HG02840 (cell line): Measurements from ENCODE around the gene HAT1.

Source experiments
- ATAC-seq: cut with Tn5 transposase; IDR thresholded peaks from one replicate; pipeline ENCODE4 v1.9.1; 2021; ENCODE audit warnings: mild to moderate bottlenecking, moderate library complexity, moderate number of reproducible peaks; ENCODE audit not compliant: unreplicated experiment, low FRiP score

HAT1 gene

DNA sequence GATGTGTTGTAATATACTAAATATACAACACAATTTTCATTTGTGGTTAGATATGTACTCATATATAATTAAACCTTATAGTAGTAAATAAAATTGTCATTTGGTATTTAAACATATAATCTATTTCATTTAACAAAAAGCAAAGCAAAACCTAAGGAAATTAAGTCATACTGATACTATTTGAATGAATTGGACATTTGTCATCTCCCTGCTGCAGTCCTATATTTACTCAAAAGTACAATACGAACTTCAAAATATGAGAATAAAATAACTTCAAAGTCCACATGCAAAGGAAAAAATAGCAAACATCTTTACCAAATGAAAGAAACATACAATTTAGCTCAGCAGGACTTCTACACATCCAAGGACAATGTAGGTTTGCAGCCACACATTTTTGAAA, 11.8 kb upstream of the HAT1 start:
- no peak for ATAC-seq

DNA sequence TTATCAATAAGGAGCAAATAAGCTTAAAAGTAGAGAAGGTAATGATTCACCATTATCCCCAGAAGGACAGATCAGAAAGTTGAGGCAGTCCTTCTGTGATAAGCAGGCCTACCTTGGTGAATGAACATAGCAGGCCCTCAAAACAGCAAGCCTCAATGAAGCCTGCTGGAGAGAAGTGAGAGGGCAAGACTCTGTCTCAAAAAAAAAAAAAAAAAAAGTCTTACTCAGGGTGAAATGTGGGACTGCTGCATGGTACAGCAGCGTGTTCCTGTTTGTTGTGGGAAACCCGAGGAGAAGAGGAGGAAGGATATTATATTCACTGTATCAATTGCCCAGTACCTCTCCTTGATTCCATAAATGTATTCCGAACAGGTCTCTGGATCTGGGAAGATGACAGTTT, 8.7 kb upstream of the HAT1 start:
- ATAC-seq = no peak

DNA sequence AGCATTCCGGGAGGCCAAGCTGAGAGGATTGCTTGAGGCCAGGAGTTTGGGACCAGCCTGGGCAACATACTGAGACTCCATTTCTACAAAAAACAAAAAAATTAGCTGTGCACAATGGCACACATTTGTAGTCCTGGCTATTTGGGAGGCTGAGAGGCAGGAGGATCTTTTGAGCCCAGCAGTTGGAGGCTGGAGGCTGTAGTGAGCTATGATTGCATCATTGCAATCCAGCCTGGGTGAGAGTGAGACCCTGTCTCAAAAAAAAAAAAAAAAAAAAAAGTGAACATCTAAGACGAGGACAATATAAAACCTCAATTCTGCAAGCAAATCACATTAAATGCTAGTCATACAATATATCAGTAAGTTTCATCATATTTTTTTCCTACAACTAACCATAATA, 2.8 kb upstream of the HAT1 start:
- no peak for ATAC-seq

DNA sequence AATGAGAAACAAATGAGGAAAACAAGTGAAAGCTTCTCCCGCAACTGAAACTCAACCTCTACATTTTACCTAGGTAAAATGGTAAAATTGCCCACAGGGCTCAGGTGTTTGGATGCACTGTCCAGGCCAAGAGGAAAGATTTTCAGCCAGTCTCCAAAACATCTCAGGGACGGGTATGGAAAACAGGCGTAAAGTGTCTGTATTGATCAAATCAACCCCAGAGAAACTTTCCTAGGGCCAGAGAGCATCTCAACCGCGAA, 361 bp upstream of the HAT1 start:
- ATAC-seq = no peak

DNA sequence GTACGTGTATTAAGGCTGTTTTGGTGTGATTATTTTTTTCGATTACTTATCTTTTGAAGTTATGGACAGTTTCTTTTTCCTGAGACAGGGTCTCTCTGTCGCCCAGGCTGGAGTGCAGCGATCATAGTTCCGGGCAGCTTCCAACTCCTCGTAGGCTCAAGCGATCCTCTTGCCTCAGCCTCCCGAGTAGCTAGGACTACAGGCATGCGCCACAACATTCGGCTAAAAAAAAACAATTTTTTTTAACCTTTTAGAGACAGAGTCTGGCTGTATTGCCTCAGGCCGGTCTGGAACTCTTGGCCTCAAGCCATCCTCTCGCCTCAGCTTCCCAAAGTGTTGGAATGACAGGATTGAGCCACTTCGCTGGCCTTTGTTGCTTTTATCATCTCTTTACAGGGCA, 945 bp downstream of the HAT1 start:
- ATAC-seq = no peak

DNA sequence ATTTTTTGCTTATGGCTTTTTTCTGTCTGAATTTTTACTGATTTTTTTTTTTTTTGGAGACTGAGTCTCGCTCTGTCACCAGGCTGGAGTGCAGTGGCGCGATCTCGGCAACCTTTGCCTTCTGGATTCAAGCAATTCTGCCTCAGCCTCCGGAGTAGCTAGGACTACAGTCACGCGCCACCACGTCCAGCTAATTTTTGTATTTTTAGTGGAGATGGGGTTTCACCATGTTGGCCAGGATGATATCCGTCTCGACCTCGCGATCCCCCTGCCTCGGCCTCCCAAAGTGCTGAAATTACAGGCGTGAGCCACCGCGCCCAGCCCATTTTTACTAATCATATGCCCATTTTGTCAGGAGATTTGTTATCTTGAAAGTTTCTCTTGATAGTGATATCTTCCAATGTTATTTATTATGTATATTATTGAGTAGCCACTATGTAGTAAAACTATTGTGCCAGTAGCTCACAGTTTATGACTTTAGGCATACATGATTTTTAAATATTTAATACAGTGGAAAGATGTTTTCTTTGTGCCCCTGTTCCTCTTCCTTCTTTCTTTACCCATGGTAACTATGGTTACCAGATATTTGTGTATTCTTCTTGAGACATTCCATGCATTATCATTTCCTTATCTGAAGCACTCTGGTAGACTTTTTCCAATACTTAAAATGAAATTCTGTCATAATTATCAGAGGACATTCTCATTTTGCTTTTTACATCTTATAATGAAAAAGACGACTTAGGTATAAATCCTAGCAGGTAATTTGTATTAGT, 2.1 kb downstream of the HAT1 start:
- no peak for ATAC-seq

DNA sequence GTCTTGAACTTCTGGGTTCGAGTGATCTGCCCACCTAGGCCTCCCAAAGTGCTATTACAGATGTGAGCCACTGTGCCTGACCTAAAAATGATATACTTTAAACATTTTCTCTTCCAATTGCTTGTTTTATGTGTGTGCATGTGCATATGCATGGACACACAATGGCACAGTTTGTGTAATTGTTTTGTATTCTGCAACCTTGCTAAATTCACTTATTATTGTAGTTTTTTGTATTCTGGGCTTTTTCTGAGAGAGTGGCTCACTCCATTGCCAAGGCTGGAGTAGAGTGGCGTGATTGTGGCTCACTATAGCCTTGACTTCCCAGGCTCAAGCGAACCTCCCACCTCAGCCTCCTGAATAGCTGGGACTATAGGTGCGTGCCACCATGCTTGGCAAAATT, 8.1 kb downstream of the HAT1 start:
- no peak for ATAC-seq

DNA sequence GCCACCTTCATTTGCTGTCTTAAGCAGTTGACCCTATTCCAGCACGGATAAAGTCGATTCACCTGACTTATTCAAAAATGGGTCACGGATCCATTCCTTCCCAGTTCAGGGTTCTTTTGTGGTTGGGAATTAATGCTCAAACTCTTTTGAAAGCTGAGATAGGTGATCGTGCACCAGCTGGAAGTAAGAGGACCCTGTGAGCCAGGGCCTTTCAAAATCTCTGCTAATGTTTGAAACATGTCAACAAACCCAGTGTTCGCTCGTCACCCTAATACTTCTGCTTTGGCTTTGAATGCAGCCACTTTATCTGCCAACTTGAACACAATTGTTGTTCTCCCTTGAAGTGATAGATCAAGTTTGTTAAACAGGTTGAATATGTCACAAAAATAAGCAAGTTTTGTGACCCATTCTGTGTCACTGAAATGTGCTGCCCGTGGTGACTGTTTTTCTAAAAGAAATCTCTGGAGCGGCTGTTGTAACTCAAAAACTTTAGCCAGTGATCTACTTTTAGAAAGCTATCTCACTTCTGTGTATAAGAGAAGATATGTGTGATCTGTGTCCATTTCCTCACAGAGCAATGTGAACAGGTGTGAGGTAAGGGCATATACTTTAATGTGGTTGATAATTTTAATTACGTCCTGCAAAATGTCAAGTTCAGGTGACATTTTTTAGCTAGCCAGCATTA, 16.9 kb downstream of the HAT1 start:
- no peak for ATAC-seq

DNA sequence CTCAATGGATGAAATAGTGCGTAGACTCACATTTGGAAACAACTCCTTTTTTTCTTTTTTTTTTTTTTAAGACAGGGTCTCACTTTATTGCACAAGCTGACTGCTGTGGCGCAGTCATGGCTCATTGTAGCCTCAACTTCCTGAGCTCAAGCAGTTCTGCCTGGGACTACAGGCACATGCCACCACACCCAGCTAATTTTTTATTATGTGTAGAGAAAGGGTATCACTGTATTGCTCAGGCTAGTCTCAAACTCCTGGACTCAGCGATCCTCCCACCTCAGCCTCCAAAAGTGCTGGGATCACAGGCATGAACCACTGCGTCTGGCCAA, 17.4 kb downstream of the HAT1 start:
- no peak for ATAC-seq

DNA sequence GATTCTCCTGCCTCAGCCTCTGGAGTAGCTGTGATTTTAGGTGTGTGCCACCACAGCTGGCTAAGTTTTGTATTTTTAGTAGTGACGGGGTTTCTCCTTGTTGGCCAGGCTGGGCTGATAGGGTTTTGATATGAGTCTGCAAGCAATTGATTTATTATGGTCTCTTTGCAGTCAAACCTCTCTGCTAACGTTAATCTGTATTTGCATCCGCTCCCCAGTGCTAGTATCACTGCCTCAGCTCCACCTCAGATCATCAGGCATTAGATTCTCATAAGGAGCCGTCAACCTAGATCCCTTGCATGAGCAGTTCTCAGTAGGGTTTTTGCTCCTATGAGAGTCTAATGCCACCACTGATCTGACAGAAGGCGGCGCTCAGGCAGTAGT, 19.0 kb downstream of the HAT1 start:
- ATAC-seq = no peak

DNA sequence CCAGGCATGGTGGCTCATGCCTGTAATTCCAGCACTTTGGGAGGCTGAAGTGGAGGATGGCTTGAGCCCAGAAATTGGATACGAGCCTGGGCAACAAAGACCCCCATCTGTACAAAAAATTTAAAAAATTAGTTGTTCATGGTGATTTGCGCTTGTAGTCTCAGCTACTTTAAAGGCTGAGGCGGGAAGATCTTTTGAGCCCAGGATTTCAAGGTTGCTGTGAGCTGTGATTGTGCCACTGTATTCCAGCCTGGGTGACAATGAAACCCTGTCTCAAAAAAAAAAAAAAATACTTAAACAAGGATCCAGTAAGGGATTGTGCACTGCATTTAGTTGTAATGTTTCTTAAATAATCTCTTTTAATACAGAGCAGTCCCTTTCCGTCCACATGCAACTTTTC, 21.6 kb downstream of the HAT1 start:
- no peak for ATAC-seq

DNA sequence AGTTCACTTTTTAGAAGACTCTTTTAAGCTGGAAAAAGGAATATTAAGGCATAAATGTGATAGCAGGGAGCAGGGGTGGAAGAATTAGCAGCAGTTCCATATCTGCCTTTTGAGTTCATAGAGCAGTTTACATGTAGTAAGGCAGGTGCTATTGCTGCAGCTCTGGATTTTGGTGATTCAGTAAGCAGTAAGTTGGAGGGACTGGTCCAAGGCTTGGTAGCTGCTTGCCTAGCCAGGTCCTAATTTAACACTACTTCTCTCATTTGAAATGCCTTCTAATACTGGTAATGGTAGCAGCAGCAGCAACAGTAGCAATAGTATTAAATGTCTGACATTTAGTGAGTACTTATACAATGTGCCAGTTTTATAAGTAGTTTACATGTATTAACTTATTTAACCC, 30.0 kb downstream of the HAT1 start:
- ATAC-seq = no peak

DNA sequence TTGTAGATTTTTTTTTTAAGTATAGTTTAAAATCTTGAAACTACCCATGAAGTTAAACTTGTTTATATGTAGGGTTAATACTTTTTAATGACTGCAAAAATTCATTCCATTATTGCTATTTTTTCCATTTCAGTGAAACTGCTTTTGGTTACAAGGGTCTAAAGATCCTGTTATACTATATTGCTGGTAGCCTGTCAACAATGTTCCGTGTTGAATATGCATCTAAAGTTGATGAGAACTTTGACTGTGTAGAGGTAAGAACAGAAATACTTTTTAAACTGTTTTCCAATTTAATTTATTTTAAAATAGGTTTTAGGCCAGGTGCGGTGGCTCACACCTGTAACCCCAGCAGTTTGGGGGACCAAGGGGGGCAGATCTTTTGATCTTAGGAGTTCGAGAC, 30.5 kb downstream of the HAT1 start:
- no peak for ATAC-seq

DNA sequence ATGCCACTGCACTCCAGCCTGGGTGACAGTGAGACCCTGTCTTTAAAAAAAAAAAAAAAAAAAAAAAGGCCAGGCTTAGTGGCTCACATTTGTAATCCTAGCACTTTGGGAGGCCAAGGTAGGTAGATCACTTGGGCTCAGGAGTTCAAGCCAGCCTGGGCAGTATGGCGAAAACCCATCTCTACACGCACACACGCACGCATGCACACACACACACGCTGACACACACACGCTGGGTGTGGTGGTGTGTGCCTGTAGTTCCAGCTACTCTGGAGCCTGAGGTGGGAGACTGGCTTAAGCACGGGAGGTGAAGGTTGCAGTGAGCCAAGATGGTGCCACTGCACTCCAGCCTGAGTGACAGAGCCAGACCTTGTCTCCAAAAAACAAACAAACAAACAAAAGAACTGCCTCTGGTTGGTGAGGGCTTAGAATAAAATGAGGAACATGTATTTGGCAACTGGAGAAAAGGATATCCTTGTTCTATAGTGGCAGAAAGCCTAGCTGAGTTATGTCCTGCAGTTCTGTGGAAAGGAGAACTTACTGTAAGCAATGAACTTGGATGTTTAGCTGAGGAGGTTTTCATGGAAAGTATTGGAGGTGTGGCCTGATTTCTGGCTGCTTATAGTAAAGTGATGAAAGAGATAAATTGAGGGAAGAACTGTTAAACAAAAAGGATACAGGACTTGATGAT, 34.0 kb downstream of the HAT1 start:
- no peak for ATAC-seq

DNA sequence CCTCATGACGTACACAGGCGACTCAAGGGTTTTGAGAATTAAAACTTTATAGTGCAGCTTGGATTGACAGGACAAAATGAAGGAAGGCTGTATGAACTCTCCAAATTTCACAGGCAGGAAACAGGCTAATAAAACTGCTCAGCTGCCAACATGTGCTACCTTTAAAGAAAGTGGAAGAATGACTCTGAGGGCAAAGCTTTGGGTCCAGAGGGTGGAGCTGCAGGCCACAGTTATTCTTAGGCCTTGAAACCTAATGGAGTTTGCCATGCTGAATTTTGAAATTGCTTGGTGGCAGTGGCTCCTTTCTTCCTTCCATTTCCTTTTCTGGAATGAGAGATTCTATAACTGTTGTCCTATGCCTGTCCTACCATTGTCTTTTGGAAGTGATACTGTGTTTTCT, 34.8 kb downstream of the HAT1 start:
- no peak for ATAC-seq

DNA sequence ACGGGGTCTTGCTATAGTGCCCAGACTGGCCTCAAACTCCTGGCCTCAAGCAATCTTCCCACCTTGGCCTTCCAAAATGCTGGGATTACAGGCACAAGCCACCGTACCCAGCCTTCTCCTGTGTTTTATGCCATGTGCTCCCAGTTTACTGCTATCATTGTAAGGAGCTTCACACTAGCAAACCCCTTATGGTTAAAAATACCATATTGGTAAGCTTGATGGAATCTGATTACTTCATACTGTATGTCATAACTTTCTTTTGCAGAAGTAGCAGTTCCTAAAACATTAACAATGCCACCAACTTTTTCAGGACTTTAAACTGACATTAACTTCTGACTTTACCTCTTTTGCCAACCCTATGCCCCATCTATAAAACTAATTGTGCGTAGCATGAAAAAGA, 36.2 kb downstream of the HAT1 start:
- no peak for ATAC-seq

DNA sequence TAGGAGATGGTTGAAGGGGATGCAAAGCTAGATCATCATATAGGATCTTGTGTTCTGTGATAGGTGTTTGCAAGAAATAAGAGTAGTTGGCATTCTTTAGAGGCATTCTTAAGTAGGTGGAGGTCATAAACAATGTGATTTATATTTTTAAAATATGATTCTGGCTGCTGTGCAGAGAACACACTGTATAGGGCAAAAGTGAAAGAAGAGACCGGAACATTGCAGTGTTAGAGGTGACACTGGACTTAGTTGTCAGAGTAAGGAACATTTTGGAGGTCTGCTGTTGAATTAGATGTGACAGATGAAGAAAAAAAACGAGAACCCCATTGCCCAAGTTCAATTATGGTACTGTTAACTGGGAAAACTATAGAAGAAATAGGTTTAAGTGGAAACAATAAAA, 37.7 kb downstream of the HAT1 start:
- ATAC-seq = no peak

DNA sequence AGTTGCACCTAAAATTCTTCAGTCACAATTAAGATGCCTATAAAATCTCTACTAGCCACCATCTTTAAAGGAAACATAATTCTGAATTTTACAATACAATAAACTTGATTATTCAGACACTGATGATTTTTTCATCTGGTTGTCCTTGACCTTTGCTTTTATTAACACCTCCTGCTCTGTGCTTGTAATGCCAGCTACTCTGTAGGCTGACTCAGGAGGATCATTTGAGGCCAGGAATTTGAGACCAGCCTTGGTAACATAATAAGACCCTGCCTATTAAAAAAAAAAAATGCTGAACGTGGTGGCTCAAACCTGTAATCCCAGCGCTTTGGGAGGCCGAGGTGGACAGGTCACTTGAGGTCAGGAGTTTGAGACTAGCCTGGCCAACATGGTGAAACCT, 38.3 kb downstream of the HAT1 start:
- no peak for ATAC-seq

DNA sequence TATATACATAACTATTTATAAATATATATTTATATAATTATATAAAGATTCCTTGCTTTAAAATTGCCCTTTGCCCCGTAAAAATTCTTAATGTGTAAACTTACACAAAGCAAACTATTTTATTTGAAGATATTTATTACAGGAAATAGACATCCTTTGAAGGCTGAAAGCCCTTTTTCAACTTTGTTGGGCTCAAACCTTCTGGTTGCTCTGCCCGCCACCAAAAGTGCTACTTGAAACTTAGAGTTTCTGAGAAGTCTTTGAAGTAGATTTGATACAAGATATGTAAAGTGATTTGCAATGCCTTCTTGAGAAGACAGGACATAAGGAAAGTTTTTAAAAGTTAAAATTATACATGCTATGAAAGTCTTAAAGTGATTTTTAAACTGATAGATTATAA, 40.9 kb downstream of the HAT1 start:
- ATAC-seq = no peak

DNA sequence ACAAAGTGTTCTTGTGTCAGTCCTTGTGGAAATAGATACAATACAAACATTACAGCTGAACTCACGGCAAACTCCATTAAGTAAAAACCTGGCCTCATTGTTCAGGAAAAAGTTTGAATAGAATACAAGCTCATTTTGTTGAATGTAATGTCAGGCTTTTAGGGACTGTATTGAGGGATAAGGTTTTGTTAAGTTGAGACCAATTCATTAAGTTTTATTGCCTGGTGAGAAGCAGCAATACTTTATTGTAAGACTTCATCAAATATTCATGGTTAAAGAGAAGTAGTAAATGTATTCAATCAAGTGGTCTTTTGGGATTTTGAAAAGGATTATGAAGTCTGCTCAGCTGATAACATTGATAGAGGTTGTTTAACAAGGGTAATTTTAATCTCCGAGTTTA, 42.0 kb downstream of the HAT1 start:
- no peak for ATAC-seq

DNA sequence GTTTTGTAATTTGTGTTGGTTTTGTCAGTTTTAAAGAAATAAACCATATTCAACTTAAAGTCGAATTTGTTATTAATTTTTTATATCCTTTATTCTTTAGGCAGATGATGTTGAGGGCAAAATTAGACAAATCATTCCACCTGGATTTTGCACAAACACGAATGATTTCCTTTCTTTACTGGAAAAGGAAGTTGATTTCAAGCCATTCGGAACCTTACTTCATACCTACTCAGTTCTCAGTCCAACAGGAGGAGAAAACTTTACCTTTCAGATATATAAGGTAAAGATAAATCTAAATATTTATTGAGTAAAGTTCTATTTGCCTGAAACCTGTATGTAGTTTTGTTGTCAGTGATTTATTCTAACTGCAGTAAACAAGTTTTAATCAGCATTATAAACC, 43.0 kb downstream of the HAT1 start:
- no peak for ATAC-seq

DNA sequence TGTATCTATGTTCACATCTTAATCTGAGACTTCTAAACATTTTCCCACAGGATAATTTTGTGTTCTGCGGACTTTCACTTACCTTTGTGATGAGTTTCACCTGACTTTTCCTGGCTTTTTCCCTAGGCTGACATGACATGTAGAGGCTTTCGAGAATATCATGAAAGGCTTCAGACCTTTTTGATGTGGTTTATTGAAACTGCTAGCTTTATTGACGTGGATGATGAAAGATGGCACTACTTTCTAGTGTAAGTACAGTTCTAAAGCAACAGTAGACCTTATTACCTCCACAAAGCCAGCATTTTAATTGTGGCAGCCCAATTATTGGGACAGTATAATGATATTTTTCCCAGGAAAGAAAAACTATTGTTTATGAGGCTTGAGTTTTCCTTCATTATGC, 43.4 kb downstream of the HAT1 start:
- no peak for ATAC-seq
